Left ventricle myocardium inferior (tissue), 1 donor: ENCODE measurements around the gene RNASE13. TPM values are rescaled to one million over a fixed set of nuclear protein-coding genes. Genes with fewer than 3 reads are reported as not detected.

Source experiments
- DNase-seq: peaks from one replicate; pipeline ENCODE4 v3.0.0-alpha.2; 2020
- H3K27ac ChIP-seq: fragments of 200-600 bp; replicated peaks from 2 replicates; pipeline ENCODE4 v1.8.0; 2021
- H3K27me3 ChIP-seq: fragments of 200-600 bp; 2 replicates; pipeline ENCODE4 v1.8.0; 2021; ENCODE audit warnings: low read depth
- H3K36me3 ChIP-seq: fragments of 200-600 bp; 2 replicates; pipeline ENCODE4 v1.8.0; 2021
- H3K4me1 ChIP-seq: fragments of 200-600 bp; 2 replicates; pipeline ENCODE4 v1.8.0; 2021
- H3K4me3 ChIP-seq: fragments of 200-600 bp; 2 replicates; pipeline ENCODE4 v1.8.0; 2021; ENCODE audit warnings: mild to moderate bottlenecking, moderate library complexity
- H3K9me3 ChIP-seq: fragments of 200-600 bp; replicated peaks from 2 replicates; pipeline ENCODE4 v1.8.0; 2021
- CTCF ChIP-seq: fragments of 200-600 bp; IDR thresholded peaks from 2 replicates; pipeline ENCODE4 v1.8.0; 2021; ENCODE audit warnings: antibody characterized with exemption, mild to moderate bottlenecking, borderline replicate concordance
- intact Hi-C: fragments of 100-400 bp; cut with micrococcal nuclease; formaldehyde crosslinking; loops from one replicate; pipeline ENCODE4 v1.11.0; 2022
- total RNA-seq: library from RNA; stranded (reverse); fragmentation: NEBNext Ultra II Directional; extraction: Animal tissue kit (Norgen Biotek cat#: 25700); gene quantifications from one replicate; pipeline ENCODE4 v1.2.1, GENCODE V29; 2021
- donor health status: DM: no; HTN: yes; CAD: no; lungs with severe emphysema.

Gene RNASE13
- total RNA-seq, 1 donor from 2014 or later = not detected

GRCh38 chr14:21019366-21019765 lies 15.2 kb downstream of the RNASE13 start:
- TF ChIP-seq CTCF = no peak
- H3K27me3 ChIP-seq = no peaks in the 10 kb centered on the region
- H3K36me3 ChIP-seq = peaks cover 62% of the 10 kb centered on the region
- H3K4me1 ChIP-seq = peaks cover 74% of the 10 kb centered on the region
- no peak overlapping the region for H3K27ac ChIP-seq
- no peak overlapping the region for H3K4me3 ChIP-seq
- intact Hi-C loops = no loop called here
- no peak for DNase-seq
- no peaks in the 10 kb centered on the region for H3K9me3 ChIP-seq

GRCh38 chr14:21018781-21019180 lies 15.8 kb downstream of the RNASE13 start:
- no peak overlapping the region for H3K4me3 ChIP-seq
- H3K4me1 ChIP-seq = peaks cover 69% of the 10 kb centered on the region
- H3K27ac ChIP-seq = no peak overlapping the region
- no peak for DNase-seq
- H3K36me3 ChIP-seq = peaks cover 62% of the 10 kb centered on the region
- intact Hi-C loops = no loop called here
- TF ChIP-seq CTCF = no peak
- no peaks in the 10 kb centered on the region for H3K27me3 ChIP-seq
- no peaks in the 10 kb centered on the region for H3K9me3 ChIP-seq

GRCh38 chr14:21018286-21018685 lies 16.3 kb downstream of the RNASE13 start:
- Histone ChIP-seq H3K36me3 (peaks cover 62% of the 10 kb centered on the region), H3K4me1 (peaks cover 64% of the 10 kb centered on the region), H3K4me3 (no peak overlapping the region), H3K27me3 (no peaks in the 10 kb centered on the region), H3K9me3 (no peaks in the 10 kb centered on the region), H3K27ac (peak overlapping the region; percentile 12)
- no peak for TF ChIP-seq CTCF
- intact Hi-C loops = no loop called here
- no peak for DNase-seq

GRCh38 chr14:21017528-21018245 lies 16.9 kb downstream of the RNASE13 start:
- no peaks in the 10 kb centered on the region for H3K27me3 ChIP-seq
- H3K4me3 ChIP-seq = no peak overlapping the region
- DNase-seq = no peak
- peaks cover 58% of the 10 kb centered on the region for H3K4me1 ChIP-seq
- peaks cover 62% of the 10 kb centered on the region for H3K36me3 ChIP-seq
- H3K9me3 ChIP-seq = no peaks in the 10 kb centered on the region
- intact Hi-C loops = no loop called here
- TF ChIP-seq CTCF = no peak
- H3K27ac ChIP-seq = peak overlapping the region; percentile 12

GRCh38 chr14:21016413-21017190 lies 18.0 kb downstream of the RNASE13 start:
- intact Hi-C loops = no loop called here
- DNase-seq = no peak
- H3K4me1 ChIP-seq = peaks cover 48% of the 10 kb centered on the region
- H3K4me3 ChIP-seq = no peak overlapping the region
- peak overlapping the region; percentile 19 for H3K27ac ChIP-seq
- TF ChIP-seq CTCF = no peak
- peaks cover 56% of the 10 kb centered on the region for H3K36me3 ChIP-seq
- H3K9me3 ChIP-seq = no peaks in the 10 kb centered on the region
- H3K27me3 ChIP-seq = no peaks in the 10 kb centered on the region
